RWPE2 (cell line): ENCODE data around the gene MPPED2.
A peak's percentile ranks its signal among the peaks of the same experiment; 100 is the strongest.

ENCODE experiments used
- ATAC-seq: fragments of 200-7000 bp; cut with Tn5 transposase; 3 replicates; pipeline ENCODE4 v1.9.1; 2021; ENCODE audit warnings: low read depth
- DNase-seq: peaks from one replicate; pipeline ENCODE4 v3.0.0-alpha.2; 2020; ENCODE audit warnings: low spot score
- H3K27ac ChIP-seq: fragments of 450-650 bp; 2 replicates; pipeline ENCODE4 v1.5.1; 2017; ENCODE audit warnings: mild to moderate bottlenecking; ENCODE audit not compliant: poor library complexity, severe bottlenecking
- H3K27me3 ChIP-seq: fragments of 250-450 bp; sonication (Bioruptor Pico); 2 replicates; pipeline ENCODE4 v1.5.1; 2021; ENCODE audit warnings: mild to moderate bottlenecking, moderate library complexity; ENCODE audit not compliant: insufficient read depth, poor library complexity, severe bottlenecking
- H3K36me3 ChIP-seq: fragments of 250-450 bp; sonication (Bioruptor Pico); 2 replicates; pipeline ENCODE4 v1.5.1; 2020; ENCODE audit warnings: low read depth, mild to moderate bottlenecking, moderate library complexity
- H3K4me1 ChIP-seq: fragments of 250-450 bp; sonication (Bioruptor Pico); 2 replicates; pipeline ENCODE4 v1.5.1; 2021; ENCODE audit warnings: mild to moderate bottlenecking, moderate library complexity; ENCODE audit not compliant: insufficient read depth, poor library complexity, severe bottlenecking
- H3K4me3 ChIP-seq: fragments of 250-450 bp; sonication (Bioruptor Pico); 2 replicates; pipeline ENCODE4 v1.5.1; 2021; ENCODE audit warnings: mild to moderate bottlenecking, moderate library complexity; ENCODE audit not compliant: severe bottlenecking
- H3K9me3 ChIP-seq: fragments of 250-450 bp; sonication (Bioruptor Pico); 2 replicates; pipeline ENCODE4 v1.5.1; 2021; ENCODE audit warnings: mild to moderate bottlenecking, moderate library complexity; ENCODE audit not compliant: severe bottlenecking
- TF ChIP-seq, protein P1 (sequence below): fragments of 450-650 bp; IDR thresholded peaks from one replicate; pipeline ENCODE4 v1.5.1; 2017; ENCODE audit warnings: mild to moderate bottlenecking, moderate library complexity; ENCODE audit not compliant: poor library complexity, severe bottlenecking

The MPPED2 gene, protein sequence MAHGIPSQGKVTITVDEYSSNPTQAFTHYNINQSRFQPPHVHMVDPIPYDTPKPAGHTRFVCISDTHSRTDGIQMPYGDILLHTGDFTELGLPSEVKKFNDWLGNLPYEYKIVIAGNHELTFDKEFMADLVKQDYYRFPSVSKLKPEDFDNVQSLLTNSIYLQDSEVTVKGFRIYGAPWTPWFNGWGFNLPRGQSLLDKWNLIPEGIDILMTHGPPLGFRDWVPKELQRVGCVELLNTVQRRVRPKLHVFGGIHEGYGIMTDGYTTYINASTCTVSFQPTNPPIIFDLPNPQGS

DNA sequence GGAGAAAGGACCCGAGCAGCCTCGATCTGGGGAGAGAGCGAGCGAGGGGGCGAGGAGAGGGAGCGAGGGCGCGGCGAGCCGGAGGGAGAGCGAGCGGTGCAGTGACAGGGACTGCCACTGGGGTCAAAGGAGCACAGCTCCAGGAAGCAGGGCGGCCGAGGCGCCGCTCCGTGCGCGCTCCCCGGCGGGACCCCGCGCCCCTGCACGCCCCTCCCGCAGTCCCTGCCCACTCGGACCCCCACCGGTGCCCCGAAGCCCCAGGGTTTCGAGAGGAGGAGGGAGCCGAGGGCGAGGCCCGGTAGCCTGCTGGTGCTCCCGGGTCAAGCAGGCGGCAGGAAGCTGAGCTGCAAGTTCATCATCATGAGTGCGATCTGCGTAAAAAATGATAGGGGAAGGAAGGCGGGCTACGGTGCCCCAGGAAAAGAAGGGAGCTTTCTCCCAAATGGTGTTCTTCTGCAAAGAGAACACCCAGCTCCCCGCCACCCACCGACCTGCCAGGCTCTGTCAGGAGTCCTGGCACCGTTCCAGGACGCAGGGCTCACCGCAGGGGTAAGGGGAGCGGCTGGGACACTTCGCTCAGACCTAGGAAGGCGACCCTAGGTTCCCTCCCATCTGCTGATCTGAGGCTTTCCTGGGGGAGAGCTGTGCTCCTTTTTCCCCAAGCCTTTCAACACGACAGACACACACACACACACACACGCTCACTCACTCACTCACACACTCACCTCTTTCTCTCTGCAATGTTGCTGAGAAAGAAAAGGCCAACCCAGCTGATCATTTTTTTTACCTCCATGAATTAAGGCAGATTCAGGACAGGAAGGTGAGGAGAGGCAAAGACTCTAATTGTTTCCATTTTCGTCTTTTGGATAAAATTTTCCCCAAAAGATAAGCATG, at the start of gene MPPED2:
MPPED2 (minus strand) TSS at position 103 of the 894 bp plus-strand sequence. CDS start 5,980 bp downstream, outside the sequence.
- no peak for DNase-seq
- ATAC-seq: peak; percentile 53; the same call in 2 of the 3 replicates
- H3K27ac ChIP-seq: no peak within 1 kb of the TSS
- no peaks in the 10 kb centered on the region for H3K4me1 ChIP-seq
- TF ChIP-seq, protein P1, sequence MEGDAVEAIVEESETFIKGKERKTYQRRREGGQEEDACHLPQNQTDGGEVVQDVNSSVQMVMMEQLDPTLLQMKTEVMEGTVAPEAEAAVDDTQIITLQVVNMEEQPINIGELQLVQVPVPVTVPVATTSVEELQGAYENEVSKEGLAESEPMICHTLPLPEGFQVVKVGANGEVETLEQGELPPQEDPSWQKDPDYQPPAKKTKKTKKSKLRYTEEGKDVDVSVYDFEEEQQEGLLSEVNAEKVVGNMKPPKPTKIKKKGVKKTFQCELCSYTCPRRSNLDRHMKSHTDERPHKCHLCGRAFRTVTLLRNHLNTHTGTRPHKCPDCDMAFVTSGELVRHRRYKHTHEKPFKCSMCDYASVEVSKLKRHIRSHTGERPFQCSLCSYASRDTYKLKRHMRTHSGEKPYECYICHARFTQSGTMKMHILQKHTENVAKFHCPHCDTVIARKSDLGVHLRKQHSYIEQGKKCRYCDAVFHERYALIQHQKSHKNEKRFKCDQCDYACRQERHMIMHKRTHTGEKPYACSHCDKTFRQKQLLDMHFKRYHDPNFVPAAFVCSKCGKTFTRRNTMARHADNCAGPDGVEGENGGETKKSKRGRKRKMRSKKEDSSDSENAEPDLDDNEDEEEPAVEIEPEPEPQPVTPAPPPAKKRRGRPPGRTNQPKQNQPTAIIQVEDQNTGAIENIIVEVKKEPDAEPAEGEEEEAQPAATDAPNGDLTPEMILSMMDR: peak; percentile 12
- no peaks in the 10 kb centered on the region for H3K9me3 ChIP-seq
- H3K36me3 ChIP-seq: no peaks in the 10 kb centered on the region
- H3K27me3 ChIP-seq: peaks cover 86% of the 10 kb centered on the region
- peak within 1 kb of the TSS; percentile 9 for H3K4me3 ChIP-seq

DNA sequence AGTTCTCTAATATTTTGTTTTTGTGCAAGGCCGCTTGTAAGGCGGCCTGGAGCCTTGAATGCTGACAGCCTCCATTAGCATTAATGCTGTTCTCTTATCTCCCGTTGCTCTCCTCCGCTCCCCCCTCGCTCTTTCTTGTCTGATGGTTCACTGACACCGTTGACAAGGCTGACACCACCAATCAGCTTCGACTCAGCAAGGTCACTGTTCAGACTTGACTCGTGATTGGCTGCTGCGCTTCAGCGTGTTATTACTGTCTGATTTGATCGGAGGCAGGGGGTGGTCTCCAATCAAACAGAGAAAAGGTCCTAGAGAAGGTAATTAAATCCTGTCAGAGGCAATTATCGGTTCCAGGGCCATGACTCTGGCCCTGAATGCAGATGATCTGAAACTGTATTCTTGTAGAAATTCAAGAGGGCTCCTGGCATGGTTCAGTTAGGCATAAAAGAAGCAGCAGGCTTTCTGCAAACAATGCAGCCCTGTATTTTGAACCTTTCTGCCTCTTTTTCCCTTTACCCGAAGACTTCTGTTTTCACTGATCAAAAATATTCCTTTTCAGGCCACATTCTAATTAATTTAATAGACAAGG, 49.3 kb upstream of the MPPED2 start:
- H3K4me1 ChIP-seq: no peaks in the 10 kb centered on the region
- H3K9me3 ChIP-seq: no peaks in the 10 kb centered on the region
- DNase-seq: no peak
- TF ChIP-seq, protein P1: no peak
- H3K4me3 ChIP-seq: no peak overlapping the region
- H3K27me3 ChIP-seq: peaks cover 5% of the 10 kb centered on the region
- H3K27ac ChIP-seq: no peak overlapping the region
- ATAC-seq: no peak
- no peaks in the 10 kb centered on the region for H3K36me3 ChIP-seq

DNA sequence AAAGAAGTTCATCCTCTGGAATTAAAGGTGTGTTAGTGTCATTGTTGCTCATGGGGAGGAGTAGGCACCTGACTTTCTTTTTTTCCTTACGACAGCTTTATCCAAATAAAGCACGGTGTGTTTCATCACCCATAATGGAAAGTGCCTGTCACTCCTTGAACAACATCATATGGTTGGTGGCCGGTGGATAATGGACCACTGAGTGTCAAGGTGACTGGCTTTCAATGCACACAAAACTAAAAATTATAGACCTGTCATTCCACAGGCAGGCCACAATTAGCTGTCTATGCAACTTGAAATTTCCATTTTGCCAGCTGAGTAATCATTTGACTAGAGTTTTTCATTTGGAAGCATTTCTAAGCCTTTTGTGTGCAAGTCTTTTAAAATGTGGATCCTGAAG, 45.0 kb upstream of the MPPED2 start:
- ATAC-seq (no peak), DNase-seq (no peak)
- no peaks in the 10 kb centered on the region for H3K9me3 ChIP-seq
- TF ChIP-seq, protein P1: no peak
- no peak overlapping the region for H3K27ac ChIP-seq
- peaks cover 22% of the 10 kb centered on the region for H3K27me3 ChIP-seq
- H3K36me3 ChIP-seq: no peaks in the 10 kb centered on the region
- H3K4me3 ChIP-seq: no peak overlapping the region
- no peaks in the 10 kb centered on the region for H3K4me1 ChIP-seq

- DNase-seq: no peak
- Histone ChIP-seq H3K9me3 (no peaks in the 10 kb centered on the region), H3K4me1 (no peaks in the 10 kb centered on the region), H3K36me3 (no peaks in the 10 kb centered on the region), H3K27me3 (no peaks in the 10 kb centered on the region), H3K27ac (no peak overlapping the region), H3K4me3 (no peak overlapping the region)
- TF ChIP-seq, protein P1: no peak
- ATAC-seq: no peak
Observed at GRCh38 chr11:30619767-30620166, 33.6 kb upstream of the MPPED2 start.
